ENCODE data around the gene SLC24A4.

Gene SLC24A4

GRCh38 chr14:92328664-92329255 lies 5.8 kb downstream of the SLC24A4 start:
- TF ChIP-seq POLR2AphosphoS5 (IDR thresholded peaks at IDR 0.05; ENCODE audit: low read depth, low read length) (no peak), PAX5 (IDR thresholded peaks at IDR 0.05; ENCODE audit: insufficient read depth, low read length, severe bottlenecking) (no peak), TAF1 (IDR thresholded peaks at IDR 0.05; ENCODE audit: low read depth, low read length) (no peak), SPI1 (IDR thresholded peaks at IDR 0.05; ENCODE audit: low read depth, low read length) (no peak), POU2F2 (IDR thresholded peaks at IDR 0.05; ENCODE audit: low read depth, low read length) (no peak), POLR2A (IDR thresholded peaks at IDR 0.05; ENCODE audit: low read depth, low read length) (no peak)
- FAIRE-seq (no peak), DNase-seq (ENCODE audit: insufficient read length, low spot score) (no peak)

- FAIRE-seq (no peak), DNase-seq (ENCODE audit: insufficient read length, low spot score) (no peak)
- TF ChIP-seq PAX5 (IDR thresholded peaks at IDR 0.05; ENCODE audit: insufficient read depth, low read length, severe bottlenecking) = no peak
- no peak for TF ChIP-seq POLR2AphosphoS5 (IDR thresholded peaks at IDR 0.05; ENCODE audit: low read depth, low read length)
- no peak for TF ChIP-seq SPI1 (IDR thresholded peaks at IDR 0.05; ENCODE audit: low read depth, low read length)
- TF ChIP-seq POLR2A (IDR thresholded peaks at IDR 0.05; ENCODE audit: low read depth, low read length) = no peak
- no peak for TF ChIP-seq POU2F2 (IDR thresholded peaks at IDR 0.05; ENCODE audit: low read depth, low read length)
- TF ChIP-seq TAF1 (IDR thresholded peaks at IDR 0.05; ENCODE audit: low read depth, low read length) = no peak
Observed at GRCh38 chr14:92334050-92334449, 11.1 kb downstream of the SLC24A4 start.

GRCh38 chr14:92336363-92336762 lies 13.4 kb downstream of the SLC24A4 start:
- no peak for DNase-seq (ENCODE audit: insufficient read length, low spot score)
- TF ChIP-seq TAF1 (IDR thresholded peaks at IDR 0.05; ENCODE audit: low read depth, low read length) (no peak), SPI1 (IDR thresholded peaks at IDR 0.05; ENCODE audit: low read depth, low read length) (no peak), PAX5 (IDR thresholded peaks at IDR 0.05; ENCODE audit: insufficient read depth, low read length, severe bottlenecking) (no peak), POLR2A (IDR thresholded peaks at IDR 0.05; ENCODE audit: low read depth, low read length) (no peak), POU2F2 (IDR thresholded peaks at IDR 0.05; ENCODE audit: low read depth, low read length) (no peak), POLR2AphosphoS5 (IDR thresholded peaks at IDR 0.05; ENCODE audit: low read depth, low read length) (no peak)
- no peak for FAIRE-seq

GRCh38 chr14:92339426-92339825 lies 16.5 kb downstream of the SLC24A4 start:
- TF ChIP-seq POU2F2 (IDR thresholded peaks at IDR 0.05; ENCODE audit: low read depth, low read length) (no peak), POLR2A (IDR thresholded peaks at IDR 0.05; ENCODE audit: low read depth, low read length) (no peak), PAX5 (IDR thresholded peaks at IDR 0.05; ENCODE audit: insufficient read depth, low read length, severe bottlenecking) (no peak), TAF1 (IDR thresholded peaks at IDR 0.05; ENCODE audit: low read depth, low read length) (no peak), POLR2AphosphoS5 (IDR thresholded peaks at IDR 0.05; ENCODE audit: low read depth, low read length) (no peak), SPI1 (IDR thresholded peaks at IDR 0.05; ENCODE audit: low read depth, low read length) (no peak)
- DNase-seq (ENCODE audit: insufficient read length, low spot score) (no peak), FAIRE-seq (no peak)

GRCh38 chr14:92340071-92340470 lies 17.1 kb downstream of the SLC24A4 start:
- TF ChIP-seq POU2F2 (IDR thresholded peaks at IDR 0.05; ENCODE audit: low read depth, low read length) (no peak), POLR2AphosphoS5 (IDR thresholded peaks at IDR 0.05; ENCODE audit: low read depth, low read length) (no peak), PAX5 (IDR thresholded peaks at IDR 0.05; ENCODE audit: insufficient read depth, low read length, severe bottlenecking) (no peak), SPI1 (IDR thresholded peaks at IDR 0.05; ENCODE audit: low read depth, low read length) (no peak), POLR2A (IDR thresholded peaks at IDR 0.05; ENCODE audit: low read depth, low read length) (no peak), TAF1 (IDR thresholded peaks at IDR 0.05; ENCODE audit: low read depth, low read length) (no peak)
- FAIRE-seq = no peak
- no peak for DNase-seq (ENCODE audit: insufficient read length, low spot score)

- TF ChIP-seq SPI1 (IDR thresholded peaks at IDR 0.05; ENCODE audit: low read depth, low read length) = no peak
- no peak for TF ChIP-seq TAF1 (IDR thresholded peaks at IDR 0.05; ENCODE audit: low read depth, low read length)
- TF ChIP-seq POLR2A (IDR thresholded peaks at IDR 0.05; ENCODE audit: low read depth, low read length) = no peak
- no peak for TF ChIP-seq PAX5 (IDR thresholded peaks at IDR 0.05; ENCODE audit: insufficient read depth, low read length, severe bottlenecking)
- TF ChIP-seq POLR2AphosphoS5 (IDR thresholded peaks at IDR 0.05; ENCODE audit: low read depth, low read length) = no peak
- TF ChIP-seq POU2F2 (IDR thresholded peaks at IDR 0.05; ENCODE audit: low read depth, low read length) = no peak
- FAIRE-seq (no peak), DNase-seq (ENCODE audit: insufficient read length, low spot score) (no peak)
Observed at GRCh38 chr14:92340931-92341330, 18.0 kb downstream of the SLC24A4 start.

GRCh38 chr14:92341791-92342190 lies 18.8 kb downstream of the SLC24A4 start:
- FAIRE-seq = no peak
- TF ChIP-seq POU2F2 (IDR thresholded peaks at IDR 0.05; ENCODE audit: low read depth, low read length) (no peak), POLR2A (IDR thresholded peaks at IDR 0.05; ENCODE audit: low read depth, low read length) (no peak), PAX5 (IDR thresholded peaks at IDR 0.05; ENCODE audit: insufficient read depth, low read length, severe bottlenecking) (no peak), TAF1 (IDR thresholded peaks at IDR 0.05; ENCODE audit: low read depth, low read length) (no peak), POLR2AphosphoS5 (IDR thresholded peaks at IDR 0.05; ENCODE audit: low read depth, low read length) (no peak), SPI1 (IDR thresholded peaks at IDR 0.05; ENCODE audit: low read depth, low read length) (no peak)
- DNase-seq (ENCODE audit: insufficient read length, low spot score) = no peak

GRCh38 chr14:92348154-92348553 lies 25.2 kb downstream of the SLC24A4 start:
- DNase-seq (ENCODE audit: insufficient read length, low spot score) = no peak
- TF ChIP-seq POU2F2 (IDR thresholded peaks at IDR 0.05; ENCODE audit: low read depth, low read length) = no peak
- no peak for TF ChIP-seq TAF1 (IDR thresholded peaks at IDR 0.05; ENCODE audit: low read depth, low read length)
- no peak for TF ChIP-seq POLR2A (IDR thresholded peaks at IDR 0.05; ENCODE audit: low read depth, low read length)
- TF ChIP-seq POLR2AphosphoS5 (IDR thresholded peaks at IDR 0.05; ENCODE audit: low read depth, low read length) = no peak
- TF ChIP-seq SPI1 (IDR thresholded peaks at IDR 0.05; ENCODE audit: low read depth, low read length) = no peak
- TF ChIP-seq PAX5 (IDR thresholded peaks at IDR 0.05; ENCODE audit: insufficient read depth, low read length, severe bottlenecking) = no peak
- FAIRE-seq = no peak

GRCh38 chr14:92351750-92352149 lies 28.8 kb downstream of the SLC24A4 start:
- DNase-seq (ENCODE audit: insufficient read length, low spot score) (no peak), FAIRE-seq (no peak)
- TF ChIP-seq PAX5 (IDR thresholded peaks at IDR 0.05; ENCODE audit: insufficient read depth, low read length, severe bottlenecking) (no peak), POU2F2 (IDR thresholded peaks at IDR 0.05; ENCODE audit: low read depth, low read length) (no peak), POLR2A (IDR thresholded peaks at IDR 0.05; ENCODE audit: low read depth, low read length) (no peak), SPI1 (IDR thresholded peaks at IDR 0.05; ENCODE audit: low read depth, low read length) (no peak), POLR2AphosphoS5 (IDR thresholded peaks at IDR 0.05; ENCODE audit: low read depth, low read length) (no peak), TAF1 (IDR thresholded peaks at IDR 0.05; ENCODE audit: low read depth, low read length) (no peak)
